SW480 (cell line): ENCODE measurements around the gene CENATAC.
"Not testable (repeated sequence)": the region's sequence is repeated elsewhere in the genome, so short reads cannot be mapped to it uniquely, and the experiment has no call there.

Source experiments
- DNase-seq: peaks from one replicate; pipeline ENCODE4 v3.0.0-alpha.2; 2016; ENCODE audit warnings: low spot score

The CENATAC gene, protein sequence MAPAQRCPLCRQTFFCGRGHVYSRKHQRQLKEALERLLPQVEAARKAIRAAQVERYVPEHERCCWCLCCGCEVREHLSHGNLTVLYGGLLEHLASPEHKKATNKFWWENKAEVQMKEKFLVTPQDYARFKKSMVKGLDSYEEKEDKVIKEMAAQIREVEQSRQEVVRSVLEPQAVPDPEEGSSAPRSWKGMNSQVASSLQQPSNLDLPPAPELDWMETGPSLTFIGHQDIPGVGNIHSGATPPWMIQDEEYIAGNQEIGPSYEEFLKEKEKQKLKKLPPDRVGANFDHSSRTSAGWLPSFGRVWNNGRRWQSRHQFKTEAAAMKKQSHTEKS

DNA sequence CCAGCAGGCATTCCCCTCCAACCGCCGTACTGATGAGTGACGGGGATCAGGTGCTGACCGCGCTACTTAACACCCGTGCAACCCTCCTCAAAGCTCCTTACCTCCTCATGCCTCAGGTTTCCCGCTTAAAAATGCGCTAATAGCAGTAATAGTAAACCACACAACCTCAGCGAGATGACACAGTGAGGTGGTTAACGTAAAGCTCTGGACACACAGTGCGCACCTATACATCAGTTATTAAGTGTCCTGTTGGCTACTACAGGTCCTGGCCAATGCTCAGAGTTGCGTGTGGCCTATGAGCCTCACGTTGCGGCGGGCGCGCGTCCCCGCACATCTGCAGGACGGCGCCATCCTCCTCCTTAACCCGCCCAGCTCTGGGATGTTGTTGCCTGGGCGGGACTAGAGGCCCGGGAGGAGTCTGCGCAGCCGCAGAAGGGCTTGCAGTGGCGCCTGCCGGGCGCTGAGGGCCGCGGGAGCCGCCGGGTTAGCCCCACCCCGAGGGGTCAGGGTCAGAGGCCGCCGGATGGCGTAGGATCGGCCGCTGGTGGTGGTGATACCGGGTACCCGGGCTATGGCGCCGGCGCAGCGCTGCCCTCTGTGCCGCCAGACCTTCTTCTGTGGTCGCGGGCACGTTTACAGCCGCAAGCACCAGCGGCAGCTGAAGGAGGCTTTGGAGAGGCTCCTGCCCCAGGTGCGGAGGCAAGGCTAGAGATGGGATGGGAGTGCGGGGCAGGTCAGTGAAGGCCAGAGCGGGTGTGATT is at the start of gene CENATAC:
CENATAC (plus strand) TSS at position 512 of the 761 bp plus-strand sequence; CDS start at position 572, 60 bp downstream.
- DNase-seq, result peak; percentile 91

DNA sequence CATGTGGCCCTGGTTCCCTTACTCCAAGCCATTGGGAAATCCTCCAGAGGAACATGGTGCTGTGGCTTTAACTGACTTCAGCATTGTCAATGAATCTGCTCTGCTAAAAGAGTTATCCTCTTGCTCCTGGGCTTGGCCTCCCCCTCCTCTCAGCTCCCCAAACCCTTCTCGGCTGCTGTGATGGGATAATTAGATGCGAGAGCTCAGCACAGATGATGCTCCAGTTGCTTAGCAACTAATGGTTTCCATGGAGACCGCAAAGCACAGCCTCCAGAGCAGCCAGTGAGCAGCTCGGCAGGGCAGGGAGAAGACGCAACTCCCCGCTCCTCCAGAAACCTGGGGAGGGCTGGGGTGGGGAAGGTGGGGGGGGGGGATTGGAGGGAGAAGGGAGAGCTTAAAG is 44.7 kb upstream of the CENATAC start:
- DNase-seq, result no peak

DNA sequence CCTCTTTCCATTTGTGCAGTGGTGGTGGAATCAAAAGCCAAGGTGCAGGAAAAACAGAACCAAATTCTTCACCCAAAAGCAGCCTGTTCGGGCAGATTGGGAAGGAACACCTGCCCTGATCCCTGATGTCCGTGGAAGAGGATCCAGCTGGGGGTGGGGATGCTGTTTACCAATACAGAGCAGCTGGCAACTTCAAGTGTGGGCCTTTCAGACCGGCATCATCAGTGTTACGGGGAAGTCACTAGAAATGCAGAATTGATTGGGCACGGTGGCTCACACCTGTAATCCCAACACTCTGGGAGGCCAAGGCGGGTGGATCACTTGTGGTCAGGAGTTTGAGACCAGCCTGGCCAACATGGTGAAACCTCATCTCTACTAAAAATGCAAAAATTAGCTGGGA is 44.0 kb upstream of the CENATAC start:
- DNase-seq, result not testable (repeated sequence)

DNA sequence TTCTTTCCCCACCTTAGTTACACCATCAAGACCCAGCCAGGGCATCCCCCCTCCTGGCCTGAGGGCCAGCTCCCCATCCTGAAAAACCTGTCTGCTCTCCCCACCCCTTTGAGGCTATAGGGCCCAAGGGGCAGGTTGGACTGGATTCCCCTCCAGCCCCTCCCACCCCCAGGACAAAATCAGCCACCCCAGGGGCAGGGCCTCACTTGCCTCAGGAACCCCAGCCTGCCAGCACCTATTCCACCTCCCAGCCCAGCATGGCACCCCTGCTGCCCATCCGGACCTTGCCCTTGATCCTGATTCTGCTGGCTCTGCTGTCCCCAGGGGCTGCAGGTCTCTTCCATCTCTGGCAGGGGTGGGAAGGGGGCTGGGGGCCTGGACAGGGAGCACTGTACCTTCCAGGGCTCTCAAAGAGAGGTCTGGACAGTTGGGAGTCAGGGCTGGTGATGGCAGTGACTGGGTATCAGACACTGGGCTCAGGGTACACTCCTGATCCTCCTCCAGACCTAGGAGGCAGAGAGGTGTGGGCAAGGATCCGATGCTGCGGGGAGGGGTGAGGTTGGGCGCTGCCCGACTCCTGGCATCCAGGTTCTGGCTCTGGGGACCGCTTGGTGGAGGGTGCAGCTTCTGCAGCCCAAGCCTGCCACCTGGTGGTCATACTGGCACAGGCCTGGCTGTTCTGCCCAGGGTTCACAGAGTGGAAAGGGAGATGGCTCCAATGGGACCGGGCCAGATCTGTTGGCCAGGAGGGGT is 41.7 kb upstream of the CENATAC start, which contains the start of gene UPK2:
UPK2 (plus strand) TSS at position 205 of the 753 bp plus-strand sequence; CDS start at position 258, 53 bp downstream.
- DNase-seq, result peak; percentile 82

DNA sequence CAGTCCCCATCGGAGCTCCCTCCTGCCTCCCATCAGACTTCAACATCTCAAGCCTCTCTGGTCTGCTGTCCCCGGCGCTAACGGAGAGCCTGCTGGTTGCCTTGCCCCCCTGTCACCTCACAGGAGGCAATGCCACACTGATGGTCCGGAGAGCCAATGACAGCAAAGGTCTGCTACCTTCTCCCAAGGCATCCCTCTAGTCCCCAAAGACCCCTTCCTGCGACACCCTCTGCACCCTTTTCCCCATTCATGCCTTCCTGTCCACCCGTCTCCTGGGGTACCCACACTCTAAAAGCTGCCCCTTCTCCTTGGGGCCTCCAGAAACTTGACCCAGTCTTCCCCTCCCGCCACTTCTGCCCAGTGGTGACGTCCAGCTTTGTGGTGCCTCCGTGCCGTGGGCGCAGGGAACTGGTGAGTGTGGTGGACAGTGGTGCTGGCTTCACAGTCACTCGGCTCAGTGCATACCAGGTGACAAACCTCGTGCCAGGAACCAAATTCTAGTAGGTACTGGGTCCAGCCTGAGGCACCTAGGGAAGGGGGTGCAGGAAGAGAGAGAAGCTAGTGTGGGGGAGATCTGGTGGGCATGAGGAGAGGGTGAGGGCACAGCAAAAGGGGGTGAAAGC is 41.0 kb upstream of the CENATAC start:
- DNase-seq, result no peak

DNA sequence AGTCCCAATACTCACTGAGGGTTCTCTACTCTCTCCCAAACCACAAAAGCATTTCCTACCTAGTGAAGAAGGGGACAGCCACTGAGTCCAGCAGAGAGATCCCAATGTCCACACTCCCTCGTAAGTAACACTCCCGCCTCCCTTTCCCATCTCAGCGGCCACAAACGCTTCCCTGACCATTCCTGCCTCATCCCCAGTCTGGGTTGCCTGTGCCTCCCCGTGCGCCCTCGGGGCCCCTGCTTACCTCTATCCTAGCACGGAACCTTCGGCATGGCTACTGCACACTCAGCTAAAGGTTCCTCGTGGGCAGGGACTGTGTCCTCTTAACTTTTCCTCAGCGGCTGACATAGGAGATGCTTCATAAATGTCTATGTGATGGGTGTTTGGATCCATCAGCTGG is 40.4 kb upstream of the CENATAC start:
- no peak for DNase-seq

DNA sequence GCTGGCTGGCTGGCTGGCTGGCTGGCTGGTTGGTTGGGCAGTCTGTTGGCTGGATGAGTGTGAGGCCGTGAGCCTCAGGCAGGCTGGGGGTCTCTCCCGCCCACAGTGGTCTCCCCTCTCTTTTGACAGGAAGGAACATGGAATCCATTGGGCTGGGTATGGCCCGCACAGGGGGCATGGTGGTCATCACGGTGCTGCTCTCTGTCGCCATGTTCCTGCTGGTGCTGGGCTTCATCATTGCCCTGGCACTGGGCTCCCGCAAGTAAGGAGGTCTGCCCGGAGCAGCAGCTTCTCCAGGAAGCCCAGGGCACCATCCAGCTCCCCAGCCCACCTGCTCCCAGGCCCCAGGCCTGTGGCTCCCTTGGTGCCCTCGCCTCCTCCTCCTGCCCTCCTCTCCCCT is 40.0 kb upstream of the CENATAC start:
- no peak for DNase-seq

DNA sequence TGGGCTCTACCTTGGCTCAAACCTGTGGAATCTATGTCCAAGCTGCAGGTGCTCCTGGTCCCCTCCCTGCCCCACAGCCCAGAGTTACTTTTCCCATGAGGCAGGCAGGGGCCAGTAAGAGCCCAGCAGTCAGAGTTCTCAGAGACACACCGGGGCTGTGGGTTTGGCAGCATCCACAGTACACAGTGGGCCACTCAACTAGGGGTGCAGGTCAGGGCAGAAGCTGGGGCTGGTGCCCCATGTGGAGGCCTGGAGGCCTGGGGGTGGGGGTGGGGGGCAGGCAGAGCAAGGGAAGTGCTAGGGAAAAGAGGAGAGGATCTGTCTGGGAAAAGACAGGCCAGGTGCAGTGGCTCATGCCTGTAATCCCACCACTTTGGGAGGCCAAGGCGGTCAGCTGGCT is 39.4 kb upstream of the CENATAC start:
- DNase-seq, result no peak

DNA sequence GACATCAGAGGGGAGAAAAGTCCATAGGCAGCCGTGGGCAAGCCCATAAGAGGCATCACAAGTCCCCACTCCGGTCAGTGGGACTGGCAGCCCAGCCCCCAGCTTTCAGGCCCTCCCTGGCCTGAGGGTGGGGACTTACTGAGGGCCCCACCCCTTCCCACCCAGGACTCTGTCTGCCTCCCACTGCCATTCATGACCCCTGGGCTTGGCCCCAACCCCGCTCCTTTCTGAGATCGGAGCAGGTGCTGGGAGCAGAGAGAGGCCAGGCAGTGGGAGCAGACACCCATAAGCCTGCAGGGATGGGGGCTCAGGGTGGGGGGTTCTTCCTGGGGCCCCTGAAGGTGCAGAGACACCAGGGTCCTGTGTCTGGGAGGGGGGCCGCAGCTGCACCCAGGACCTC is 36.7 kb upstream of the CENATAC start:
- DNase-seq, result no peak

DNA sequence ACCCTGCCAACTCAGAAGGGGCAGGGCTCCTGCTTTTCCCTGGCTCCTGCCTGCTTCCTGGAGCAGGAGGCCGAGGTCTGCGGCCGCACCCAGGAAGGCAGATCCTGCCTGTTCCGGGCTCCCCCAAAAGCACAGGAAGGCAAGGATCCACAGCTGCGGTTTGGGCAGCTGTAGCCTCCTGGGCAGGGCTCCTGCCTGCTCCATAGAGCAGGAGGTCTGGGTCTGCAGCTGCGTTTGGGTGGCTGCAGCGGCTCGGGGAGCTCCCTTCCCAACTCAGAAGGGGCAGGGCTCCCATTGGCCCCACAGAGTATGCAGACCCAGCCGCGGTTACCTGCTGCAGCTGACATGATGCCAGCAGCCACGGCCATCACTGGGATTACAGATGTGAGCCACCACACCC is 36.3 kb upstream of the CENATAC start:
- peak; percentile 55 for DNase-seq

DNA sequence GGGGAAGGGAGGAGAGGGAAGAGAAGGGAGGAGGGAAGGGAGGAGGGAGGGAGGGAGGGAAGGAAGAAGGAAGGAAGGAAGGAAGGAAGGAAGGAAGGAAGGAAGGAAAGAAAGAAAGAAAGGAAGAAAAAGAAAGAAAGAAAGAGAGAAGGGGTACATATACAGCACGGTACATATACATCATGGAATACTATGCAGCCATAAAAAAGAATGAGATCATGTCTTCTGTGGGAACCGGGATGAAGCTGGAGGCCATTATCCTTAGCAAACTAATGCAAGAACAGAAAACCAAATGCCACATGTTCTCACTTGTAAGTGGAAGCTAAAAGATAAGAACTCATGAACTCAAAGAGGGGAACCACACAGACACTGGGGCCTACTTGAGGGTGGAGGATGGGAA is 28.4 kb upstream of the CENATAC start:
- not testable (repeated sequence) for DNase-seq

DNA sequence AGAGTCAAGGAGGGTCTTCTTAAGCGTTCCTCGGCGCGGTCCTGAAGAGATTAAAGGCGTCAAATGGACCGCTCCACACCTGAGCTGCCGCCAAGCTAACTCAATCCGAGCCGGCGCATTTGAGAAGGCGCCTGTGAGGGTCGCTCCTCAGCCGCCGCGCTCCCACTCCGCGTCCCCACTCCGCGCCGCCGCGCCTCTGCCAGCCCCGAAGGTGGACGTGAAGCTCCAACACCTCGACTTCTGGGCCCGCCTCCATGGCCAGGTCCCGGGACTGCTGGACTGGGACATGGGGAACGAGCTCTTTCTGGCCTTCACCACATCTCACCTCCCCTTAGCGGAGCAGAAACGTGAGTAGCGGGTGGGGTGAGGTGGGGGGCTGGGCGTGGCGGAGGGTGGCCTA is 26.3 kb upstream of the CENATAC start, which contains the start of gene FOXR1:
FOXR1 (plus strand) TSS at position 116 of the 400 bp plus-strand sequence; CDS start at position 287, 171 bp downstream.
- DNase-seq, result no peak

DNA sequence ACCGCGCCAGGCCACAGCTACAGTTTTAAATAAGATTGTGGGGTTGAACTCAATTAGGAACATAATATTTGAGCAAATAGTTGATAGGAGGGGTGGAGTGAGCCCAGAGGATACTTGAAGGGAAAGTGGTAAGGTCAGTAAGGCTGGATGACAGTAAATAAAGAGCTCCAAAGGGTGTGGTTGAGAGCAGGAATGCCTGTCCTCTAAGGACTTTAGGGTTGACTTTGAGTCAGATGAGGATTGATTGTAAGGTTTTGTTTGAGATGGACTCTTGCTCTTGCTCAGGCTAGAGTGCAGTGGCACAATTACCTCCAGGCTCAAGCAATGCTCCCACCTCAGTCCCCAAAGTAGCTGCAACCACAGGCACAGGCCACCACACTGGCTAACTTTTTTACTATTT is 24.0 kb upstream of the CENATAC start:
- DNase-seq, result no peak

DNA sequence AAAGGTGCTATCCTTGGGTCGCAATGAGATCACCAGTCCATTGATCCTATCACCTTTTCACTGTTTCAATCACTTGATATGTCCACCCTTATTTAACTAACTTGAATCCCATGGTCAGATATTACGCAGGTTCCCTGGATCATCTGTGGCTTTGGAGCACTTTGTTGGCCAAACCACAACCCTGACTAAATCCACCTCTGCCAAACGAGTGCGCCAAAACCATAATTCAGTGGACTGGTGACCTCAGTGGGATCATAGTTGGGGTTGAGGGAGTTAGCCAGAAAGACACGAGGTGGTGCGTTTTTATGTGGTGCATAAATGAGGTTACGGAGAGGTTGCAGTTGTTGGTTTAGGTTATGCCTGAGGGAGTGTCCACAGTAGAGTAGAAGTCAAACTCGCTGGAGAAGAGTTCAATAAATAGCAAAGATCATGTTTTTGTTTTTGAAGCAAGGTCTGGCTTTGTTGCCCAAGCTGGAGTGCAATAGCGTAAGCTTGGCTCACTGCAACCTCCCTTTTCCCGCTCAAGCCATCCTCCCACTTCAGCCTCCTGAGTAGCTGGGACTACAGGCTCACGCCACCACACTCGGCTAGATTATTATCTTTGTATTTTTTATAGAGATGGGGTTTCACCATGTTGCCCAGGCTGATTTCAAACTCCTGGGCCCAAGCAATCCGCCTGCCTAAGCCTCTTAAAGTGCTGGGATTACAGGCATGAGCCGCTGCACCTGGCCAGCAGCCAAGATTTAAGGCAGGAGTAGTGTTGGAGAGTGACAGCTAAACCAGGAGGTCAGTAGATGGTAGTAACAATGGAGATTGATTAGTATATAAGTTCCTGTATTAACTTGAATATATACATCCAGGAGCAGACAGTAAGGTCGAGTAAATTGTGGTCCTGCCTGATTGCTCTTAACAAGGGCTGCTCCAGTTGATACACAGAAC is 21.9 kb upstream of the CENATAC start:
- peak; percentile 19 for DNase-seq

DNA sequence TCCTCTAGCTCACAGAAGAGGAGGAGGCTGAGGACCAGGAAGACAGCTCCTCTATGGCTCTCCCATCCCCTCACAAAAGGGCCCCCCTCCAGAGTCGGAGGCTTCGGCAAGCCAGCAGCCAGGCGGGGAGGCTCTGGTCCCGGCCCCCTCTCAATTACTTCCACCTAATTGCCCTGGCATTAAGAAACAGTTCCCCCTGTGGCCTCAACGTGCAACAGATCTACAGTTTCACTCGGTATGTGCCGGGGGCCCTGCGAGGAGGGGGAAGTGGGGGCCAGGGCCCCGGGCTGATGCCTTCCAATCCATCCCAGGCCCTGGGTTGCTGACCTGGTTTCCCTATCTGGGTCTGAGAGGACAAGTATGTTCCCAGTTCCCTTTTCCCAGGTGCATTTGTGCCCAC is 18.5 kb upstream of the CENATAC start:
- DNase-seq, result no peak

DNA sequence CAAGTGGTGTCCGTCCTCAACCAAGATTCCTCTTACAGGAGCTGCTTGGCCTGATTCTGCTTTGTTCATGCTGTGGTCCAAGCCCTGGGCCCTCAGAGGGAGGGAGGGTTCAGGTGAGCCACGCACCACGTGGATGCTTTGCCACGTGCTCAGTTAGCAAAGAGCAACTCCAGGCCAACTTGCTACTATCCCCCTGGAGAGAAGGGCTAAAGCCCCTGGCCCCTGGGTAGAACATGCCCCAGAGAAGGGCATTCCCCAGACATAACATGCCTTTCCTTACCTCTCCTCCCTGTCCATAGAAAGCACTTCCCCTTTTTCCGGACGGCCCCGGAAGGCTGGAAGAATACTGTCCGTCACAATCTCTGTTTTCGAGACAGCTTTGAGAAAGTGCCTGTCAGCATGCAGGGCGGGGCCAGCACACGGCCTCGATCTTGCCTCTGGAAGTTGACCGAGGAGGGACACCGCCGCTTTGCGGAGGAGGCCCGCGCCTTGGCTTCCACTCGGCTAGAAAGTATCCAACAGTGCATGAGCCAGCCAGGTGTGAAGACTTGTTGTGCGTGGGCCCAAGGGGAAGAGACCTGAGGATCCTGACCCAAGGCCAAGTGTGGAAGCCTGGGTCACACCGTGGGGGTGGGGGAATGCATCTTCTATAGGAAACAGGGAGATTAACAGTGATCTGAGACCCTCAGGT is 17.6 kb upstream of the CENATAC start:
- no peak for DNase-seq

DNA sequence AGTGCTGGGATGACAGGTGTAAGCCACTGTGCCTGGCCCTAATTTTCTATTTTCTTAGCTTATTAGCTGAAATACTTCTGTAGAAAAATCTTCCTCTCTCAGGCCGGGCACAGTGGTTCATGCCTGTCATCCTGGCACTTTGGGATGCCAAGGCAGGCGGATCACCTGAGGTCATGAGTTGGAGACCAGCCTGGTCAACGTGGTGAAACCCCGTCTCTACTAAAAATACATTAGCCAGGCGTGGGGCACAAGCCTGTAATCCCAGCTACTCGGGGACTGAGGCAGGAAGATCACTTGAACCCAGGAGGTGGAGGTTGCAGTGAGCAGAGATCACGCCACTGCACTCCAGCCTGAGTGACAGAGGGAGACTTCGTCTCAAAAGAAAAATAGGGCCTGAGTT is 13.6 kb upstream of the CENATAC start:
- DNase-seq, result not testable (repeated sequence)

DNA sequence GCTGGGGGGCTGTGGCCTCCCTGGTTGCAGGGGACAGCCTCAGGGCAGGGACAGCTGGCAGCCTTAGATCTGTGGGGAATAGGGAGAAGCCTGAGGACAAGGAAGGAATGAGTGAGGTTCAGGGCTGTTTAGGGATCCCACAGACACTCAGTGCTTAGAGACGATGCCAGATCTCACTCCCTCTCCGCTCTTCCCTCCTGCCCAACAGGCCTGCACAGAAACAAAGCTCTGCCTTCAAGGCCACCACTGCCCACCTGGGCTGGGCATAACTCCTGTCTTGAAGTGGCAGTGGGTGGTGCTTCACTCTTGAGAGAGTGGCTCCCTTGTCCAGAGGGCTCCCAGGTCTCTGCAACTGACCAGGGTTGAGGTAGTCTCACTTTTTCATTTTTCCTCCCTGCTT is 13.1 kb upstream of the CENATAC start:
- no peak for DNase-seq

DNA sequence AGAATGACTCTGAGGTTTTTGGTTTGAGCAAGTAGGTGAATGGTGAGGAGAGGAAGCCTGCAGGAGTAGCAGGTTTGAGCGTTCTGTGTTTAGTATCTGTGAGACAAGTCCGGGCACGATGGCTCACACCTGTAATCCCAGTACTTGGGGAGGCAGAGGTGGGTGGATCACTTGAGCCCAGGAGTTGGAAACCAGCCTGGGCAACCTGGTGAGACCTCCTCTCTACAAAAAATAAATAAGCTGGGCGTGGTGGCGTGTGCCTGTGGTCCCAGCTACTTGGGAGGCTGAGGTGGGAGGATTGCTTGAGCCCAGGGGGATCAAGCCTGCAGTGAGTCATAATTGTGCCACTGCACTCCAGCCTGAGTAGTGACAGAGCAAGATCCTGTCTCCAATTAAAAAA is 9.7 kb upstream of the CENATAC start:
- DNase-seq, result no peak

DNA sequence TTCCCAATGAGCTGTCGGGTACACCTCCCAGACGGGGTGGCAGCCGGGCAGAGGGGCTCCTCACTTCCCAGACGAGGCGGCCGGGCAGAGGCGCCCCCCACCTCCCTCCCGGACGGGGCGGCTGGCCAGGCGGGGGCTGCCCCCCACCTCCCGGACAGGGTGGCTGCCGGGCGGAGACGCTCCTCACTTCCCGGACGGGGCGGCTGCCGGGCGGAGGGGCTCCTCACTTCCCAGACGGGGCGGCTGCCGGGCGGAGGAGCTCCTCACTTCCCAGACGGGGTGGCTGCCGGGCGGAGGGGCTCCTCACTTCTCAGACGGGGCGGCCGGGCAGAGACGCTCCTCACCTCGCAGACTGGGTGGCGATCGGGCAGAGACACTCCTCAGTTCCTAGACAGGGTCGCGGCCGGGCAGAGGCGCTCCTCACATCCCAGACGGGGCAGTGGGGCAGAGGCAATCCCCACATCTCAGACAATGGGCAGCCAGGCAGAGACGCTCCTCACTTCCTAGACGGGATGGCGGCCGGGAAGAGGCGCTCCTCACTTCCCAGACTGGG is 6.4 kb upstream of the CENATAC start:
- not testable (repeated sequence) for DNase-seq
